GM18507 (cell line): ENCODE results near the gene KIR2DL4.
A peak's percentile ranks its signal among the peaks of the same experiment; 100 is the strongest.
"Not testable (repeated sequence)": the region's sequence is repeated elsewhere in the genome, so short reads cannot be mapped to it uniquely, and the experiment has no call there.

Source experiments
- DNase-seq: peaks from one replicate; pipeline ENCODE4 v3.0.0; 2011; ENCODE audit warnings: low read depth; ENCODE audit not compliant: insufficient read length; ENCODE audit errors: extremely low spot score
- FAIRE-seq: peaks from 2 replicates; lab custom pipeline; 2011; peaks lifted over from hg19 to GRCh38; lab: Jason Lieb, UNC

KIR2DL4 gene

GRCh38 chr19:54792814-54793213, 10.6 kb upstream of the KIR2DL4 start:
- DNase-seq (no peak), FAIRE-seq (peak; percentile 80)

GRCh38 chr19:54795758-54796157, 7.7 kb upstream of the KIR2DL4 start:
- DNase-seq, result no peak
- FAIRE-seq, result no peak

GRCh38 chr19:54804101-54804500, 691 bp downstream of the KIR2DL4 start:
- DNase-seq (no peak), FAIRE-seq (no peak)

- no peak for FAIRE-seq
- no peak for DNase-seq
Observed at GRCh38 chr19:54804571-54804970, 1.2 kb downstream of the KIR2DL4 start.

- DNase-seq (no peak), FAIRE-seq (no peak)
Observed at GRCh38 chr19:54805665-54806515, 2.5 kb downstream of the KIR2DL4 start.

- FAIRE-seq (no peak), DNase-seq (no peak)
Observed at GRCh38 chr19:54806516-54806838, 3.1 kb downstream of the KIR2DL4 start.

GRCh38 chr19:54814571-54814970, 11.2 kb downstream of the KIR2DL4 start:
- not testable (repeated sequence) for DNase-seq, FAIRE-seq

- FAIRE-seq, DNase-seq: not testable (repeated sequence)
Observed at GRCh38 chr19:54816251-54816650, 12.8 kb downstream of the KIR2DL4 start, which contains the start of gene KIR3DL1. Gene KIR3DL1 (plus strand): TSS chr19:54816468.

GRCh38 chr19:54817670-54818536, 14.5 kb downstream of the KIR2DL4 start:
- no peak for DNase-seq
- no peak for FAIRE-seq

- DNase-seq, FAIRE-seq: not testable (repeated sequence)
Observed at GRCh38 chr19:54824416-54824815, 21.0 kb downstream of the KIR2DL4 start.

- FAIRE-seq, DNase-seq: not testable (repeated sequence)
Observed at GRCh38 chr19:54825326-54825725, 21.9 kb downstream of the KIR2DL4 start.

- FAIRE-seq, DNase-seq: not testable (repeated sequence)
Observed at GRCh38 chr19:54828064-54828463, 24.7 kb downstream of the KIR2DL4 start.

GRCh38 chr19:54832496-54832895, 29.1 kb downstream of the KIR2DL4 start, which contains the start of gene KIR2DS4:
Gene KIR2DS4 (plus strand): TSS chr19:54832676.
- not testable (repeated sequence) for FAIRE-seq, DNase-seq

- not testable (repeated sequence) for FAIRE-seq, DNase-seq
Observed at GRCh38 chr19:54835126-54835525, 31.7 kb downstream of the KIR2DL4 start.

GRCh38 chr19:54837522-54837921, 34.1 kb downstream of the KIR2DL4 start:
- not testable (repeated sequence) for FAIRE-seq, DNase-seq

GRCh38 chr19:54843171-54843570, 39.8 kb downstream of the KIR2DL4 start:
- DNase-seq, FAIRE-seq: not testable (repeated sequence)

- not testable (repeated sequence) for FAIRE-seq, DNase-seq
Observed at GRCh38 chr19:54850061-54850640, 46.7 kb downstream of the KIR2DL4 start, which contains the start of gene KIR3DL2. Gene KIR3DL2 (plus strand): TSS chr19:54850443. CDS start chr19:54850476, 33 bp downstream.

- FAIRE-seq, result no peak
- DNase-seq, result no peak
Observed at GRCh38 chr19:54850930-54851329, 47.5 kb downstream of the KIR2DL4 start.

- no peak for FAIRE-seq
Observed at GRCh38 chr19:54851353-54851752, 47.9 kb downstream of the KIR2DL4 start.

GRCh38 chr19:54855241-54855640, 51.8 kb downstream of the KIR2DL4 start:
- not testable (repeated sequence) for FAIRE-seq, DNase-seq

More at GRCh38 chr19:54851353-54851752, 47.9 kb downstream of the KIR2DL4 start:
- no peak for DNase-seq
